ENCODE data around the gene PLOD2. TPM values are rescaled to one million over a fixed set of nuclear protein-coding genes. Genes with fewer than 3 reads are reported as not detected.

The PLOD2 gene
- total and polyA plus RNA-seq, 2 of the 8 experiments (the other 6 are each of a cell fraction or from before 2014, with no cell fraction given): 4.0 to 28.7 TPM

DNA sequence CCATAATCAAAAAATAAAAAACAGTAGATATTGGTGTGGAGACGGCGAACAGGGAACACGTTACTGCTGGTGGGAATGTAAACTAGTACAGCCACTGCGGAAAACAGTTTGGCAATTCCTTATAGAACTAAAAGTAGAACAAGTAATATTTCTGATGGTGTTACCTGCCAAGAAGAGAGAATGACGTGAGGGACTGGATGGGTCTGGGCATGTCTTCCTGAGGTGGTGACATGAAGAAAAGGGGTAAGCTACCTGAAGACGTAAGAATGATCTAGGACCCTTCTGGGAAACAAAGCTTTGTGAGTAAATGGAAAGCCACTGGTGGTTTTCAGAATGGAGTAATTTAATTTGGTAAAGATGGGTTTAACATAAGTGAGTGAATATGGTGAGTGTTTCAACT, 19.4 kb upstream of the PLOD2 start:
- WGBS, 2 experiments (ENCODE audit: extremely low coverage in 1 of 2, insufficient coverage in 1 of 2, insufficient read length in 1 of 2, insufficient replicate concordance in 2 of 2, low coverage in 1 of 2, low lambda C conversion rate in 2 of 2, missing lambda C conversion rate in 1 of 2): 94% methylated on average over 6 of the region's 6 CpGs; no CpG with 5 or more reads in 1 of the 2 experiments
- Histone ChIP-seq H2BK20ac (ENCODE audit: low read length) (no peak overlapping the region), H3K27me3 (replicated peaks in 1 of 4; ENCODE audit: control insufficient read depth in 3 of 4, extremely low read depth in 1 of 4, insufficient read depth in 3 of 4, low read length in 3 of 4) (no peaks in the 10 kb centered on the region), H3K36me3 (ENCODE audit: control insufficient read depth in 2 of 4, insufficient read depth in 4 of 4, low read length in 3 of 4) (no peaks in the 10 kb centered on the region), H3K4me2 (ENCODE audit: insufficient read depth in 1 of 2, low read depth in 2 of 2, low read length in 2 of 2) (no peak overlapping the region), H2BK5ac (ENCODE audit: low read depth, low read length) (no peak overlapping the region), H2AFZ (ENCODE audit: low read length) (peak overlapping the region; percentile 39; the same call in 1 of the 2 replicates), H3K27ac (ENCODE audit: low read depth, low read length) (no peak overlapping the region), H2AK5ac (ENCODE audit: low read depth, low read length) (no peak overlapping the region), H3K14ac (ENCODE audit: insufficient read length) (no peak overlapping the region), H4K5ac (ENCODE audit: insufficient read length, low read depth, low read length) (no peak overlapping the region), H3K9ac (replicated peaks in 1 of 4; ENCODE audit: extremely low read depth in 1 of 4, low read depth in 3 of 4, low read length in 3 of 4) (no peak overlapping the region), H4K91ac (replicated peaks; ENCODE audit: insufficient read length, low read length) (no peak overlapping the region), H3K4me3 (ENCODE audit: extremely low read depth in 1 of 4, insufficient read depth in 2 of 4, low read depth in 3 of 4, low read length in 4 of 4) (no peak overlapping the region), H3K18ac (ENCODE audit: extremely low read depth, low read length) (no peak overlapping the region), H4K20me1 (replicated peaks in 1 of 2; ENCODE audit: control insufficient read depth in 1 of 2, insufficient read depth in 2 of 2, low read length in 2 of 2) (no peaks in the 10 kb centered on the region), H3K4ac (replicated peaks; ENCODE audit: insufficient read length, low read depth, low read length) (no peak overlapping the region), H3K79me2 (ENCODE audit: control insufficient read depth in 1 of 2, insufficient read depth in 2 of 2, low read length in 2 of 2) (no peaks in the 10 kb centered on the region), H3K56ac (replicated peaks; ENCODE audit: insufficient read length, low read depth, low read length) (no peak overlapping the region), H3K23me2 (ENCODE audit: low read depth, low read length) (no peaks in the 10 kb centered on the region), H4K8ac (ENCODE audit: extremely low read depth, insufficient read depth, low read length) (no peak overlapping the region), H3K79me1 (ENCODE audit: low read depth, low read length) (no peaks in the 10 kb centered on the region), H3K9me3 (ENCODE audit: insufficient read depth in 2 of 2, low read depth in 1 of 2, low read length in 1 of 2) (no peaks in the 10 kb centered on the region), H2BK120ac (replicated peaks; ENCODE audit: low read depth, low read length) (no peak overlapping the region), H3K4me1 (replicated peaks in 1 of 4; ENCODE audit: control insufficient read depth in 3 of 4, insufficient read depth in 4 of 4, low read length in 3 of 4) (no peaks in the 10 kb centered on the region), H3K23ac (ENCODE audit: insufficient read length) (no peak overlapping the region), H2BK15ac (ENCODE audit: low read length) (no peak overlapping the region), H2BK12ac (ENCODE audit: low read depth, low read length) (no peak overlapping the region)
- TF ChIP-seq POLR2A (IDR thresholded peaks at IDR 0.05; ENCODE audit: control extremely low read depth in 1 of 2, low read depth in 2 of 2, low read length in 2 of 2) (no peak), E2F6 (IDR thresholded peaks at IDR 0.05) (no peak), USF2 (IDR thresholded peaks at IDR 0.05; ENCODE audit: low read length) (no peak), TCF12 (IDR thresholded peaks at IDR 0.05; ENCODE audit: low read depth, low read length) (no peak), CBX5 (IDR thresholded peaks at IDR 0.05; ENCODE audit: low read depth, low read length) (no peak), RFX5 (IDR thresholded peaks at IDR 0.05; ENCODE audit: borderline replicate concordance, low read depth, low read length) (no peak)
- CTCF ChIA-PET (ENCODE audit: partially characterized antibody): interaction anchor here (1.2 to 5.7 kb wide), 3 partner anchors 9 to 115 kb away, joined by 6 to 46 read pairs (median 15); no protein-coding TSS in a partner anchor
- POLR2A ChIA-PET (ENCODE audit: partially characterized antibody): no interaction called here
- FAIRE-seq (no peak), DNase-seq (ENCODE audit: low read depth in 1 of 2, low spot score in 2 of 2) (no peak)

Data from H1 (cell line).